A549 (cell line): Measurements from ENCODE around the gene DMC1. TPM values are rescaled to one million over a fixed set of nuclear protein-coding genes. Genes with fewer than 3 reads are reported as not detected.
"Not testable (repeated sequence)": the region's sequence is repeated elsewhere in the genome, so short reads cannot be mapped to it uniquely, and the experiment has no call there.

Experiments
- ATAC-seq, 2 experiments: fragments of 200-7000 bp in 1 of 2; fragments of >200 bp in 1 of 2; cut with Nextera tagmentation in 1 of 2; cut with Tn5 transposase in 1 of 2; 3 replicates each; pipeline versions ENCODE4 v1.8.0 to v1.9.1; 2018 to 2020; ENCODE audit warnings: mild to moderate bottlenecking in 1 of 2, moderate library complexity in 1 of 2
- CTCF ChIA-PET: fragments of 300-600 bp; sonication (Branson Sonifier 250); formaldehyde crosslinking; extraction: SDS; loops from one replicate; lab custom pipeline; 2021; ENCODE audit warnings: antibody characterized with exemption, inconsistent platforms; lab: Yijun Ruan, JAX
- POLR2A ChIA-PET: fragments of 350-600 bp; formaldehyde crosslinking; extraction: SDS; loops from one replicate; lab custom pipeline; 2021; ENCODE audit warnings: antibody characterized with exemption, inconsistent platforms; lab: Yijun Ruan, JAX
- DNase-seq, 2 experiments: peaks; one replicate each; pipeline versions ENCODE4 v3.0.0 to v3.0.0-alpha.2; 2011 to 2016; ENCODE audit warnings: low read depth in 1 of 2, low spot score in 1 of 2
- FAIRE-seq: peaks from 2 replicates; lab custom pipeline; 2011; peaks lifted over from hg19 to GRCh38; lab: Jason Lieb, UNC
- H3K27ac ChIP-seq, 2 experiments: fragments of >200 bp; sonication (Bioruptor Twin); formaldehyde crosslinking; 3 replicates each; pipeline ENCODE4 v1.5.1; 2016 to 2017
- H3K4me1 ChIP-seq: fragments of >200 bp; sonication (Bioruptor Twin); formaldehyde crosslinking; 3 replicates; pipeline ENCODE4 v1.6.1; 2016
- H3K4me2 ChIP-seq: fragments of >200 bp; sonication (Bioruptor Twin); formaldehyde crosslinking; 3 replicates; pipeline ENCODE4 v1.6.1; 2016
- H3K4me3 ChIP-seq: fragments of >200 bp; sonication (Bioruptor Twin); formaldehyde crosslinking; 3 replicates; pipeline ENCODE4 v1.5.1; 2016
- H3K9me3 ChIP-seq: fragments of >200 bp; sonication (Bioruptor Twin); formaldehyde crosslinking; 3 replicates; pipeline ENCODE4 v1.6.1; 2016
- BCL3 ChIP-seq: fragments of >200 bp; sonication (Bioruptor Twin); formaldehyde crosslinking; IDR thresholded peaks from 3 replicates; pipeline ENCODE4 v1.6.1; 2016
- BHLHE40 ChIP-seq: IDR thresholded peaks from 2 replicates; pipeline ENCODE4 v1.6.1; 2012; ENCODE audit warnings: low read depth, low read length, inconsistent platforms
- CEBPB ChIP-seq, 2 experiments: fragments of >200 bp in 1 of 2; sonication (Bioruptor Twin) in 1 of 2; formaldehyde crosslinking in 1 of 2; IDR thresholded peaks; 2 replicates each; pipeline ENCODE4 v1.6.1; 2012 to 2016
- EHMT2 ChIP-seq: fragments of 200-600 bp; sonication (generic); IDR thresholded peaks from 2 replicates; pipeline ENCODE4 v1.6.1; 2016; ENCODE audit warnings: antibody characterized with exemption, low read depth, mild to moderate bottlenecking, moderate library complexity
- HDAC2 ChIP-seq: fragments of 200-600 bp; sonication (generic); IDR thresholded peaks from 2 replicates; pipeline ENCODE4 v1.6.1; 2016
- HMGXB4 ChIP-seq: fragments of 250-450 bp; sonication (Bioruptor Pico); IDR thresholded peaks from 2 replicates; pipeline ENCODE4 v1.5.0; 2021; ENCODE audit warnings: mild to moderate bottlenecking, moderate library complexity, borderline replicate concordance
- HOXB5 ChIP-seq: fragments of 250-450 bp; sonication (Bioruptor Pico); IDR thresholded peaks from 2 replicates; pipeline ENCODE4 v1.5.0; 2020; ENCODE audit warnings: mild to moderate bottlenecking, moderate library complexity
- JUN ChIP-seq, 2 experiments: fragments of >200 bp; sonication (Bioruptor Twin); formaldehyde crosslinking; IDR thresholded peaks; 2 replicates in 1 of 2; 3 replicates in 1 of 2; pipeline ENCODE4 v1.6.1; 2016 to 2017
- MAFK ChIP-seq: fragments of 450-650 bp; IDR thresholded peaks from 2 replicates; pipeline ENCODE4 v1.6.1; 2014; ENCODE audit not compliant: partially characterized antibody
- MAZ ChIP-seq: fragments of 150-350 bp; IDR thresholded peaks from 2 replicates; pipeline ENCODE4 v1.6.1; 2014; ENCODE audit warnings: antibody characterized with exemption, low read depth, low read length, borderline replicate concordance
- POLR2AphosphoS2 ChIP-seq: conservative IDR thresholded peaks from 2 replicates; pipeline ENCODE4 v1.6.1; 2012; ENCODE audit warnings: low read length, improper control_type of control experiment, inconsistent platforms
- RAD21 ChIP-seq, 2 experiments: fragments of >200 bp in 1 of 2; sonication (Bioruptor Twin) in 1 of 2; formaldehyde crosslinking in 1 of 2; IDR thresholded peaks in 1 of 2; conservative IDR thresholded peaks in 1 of 2; 2 replicates in 1 of 2; 3 replicates in 1 of 2; pipeline ENCODE4 v1.6.1; 2012 to 2018; ENCODE audit warnings: inconsistent platforms in 1 of 2
- RCOR1 ChIP-seq: fragments of 150-350 bp; IDR thresholded peaks from 2 replicates; pipeline ENCODE4 v1.6.1; 2014; ENCODE audit warnings: antibody characterized with exemption, low read length, low read depth
- RNF2 ChIP-seq: fragments of 200-600 bp; sonication (generic); IDR thresholded peaks from 2 replicates; pipeline ENCODE4 v1.6.1; 2016; ENCODE audit warnings: low read depth, mild to moderate bottlenecking, antibody characterized with exemption, moderate library complexity, borderline replicate concordance
- TP53 ChIP-seq: fragments of 250-450 bp; sonication (Bioruptor Pico); IDR thresholded peaks from 2 replicates; pipeline ENCODE4 v1.5.0; 2021; ENCODE audit warnings: mild to moderate bottlenecking, moderate library complexity
- USF2 ChIP-seq: fragments of 450-650 bp; IDR thresholded peaks from 2 replicates; pipeline ENCODE4 v1.6.1; 2014; ENCODE audit warnings: antibody characterized with exemption
- ZC3H11A ChIP-seq: fragments of 450-650 bp; IDR thresholded peaks from 2 replicates; pipeline ENCODE4 v1.6.1; 2014; ENCODE audit warnings: antibody characterized with exemption, mild to moderate bottlenecking
- ZNF302 ChIP-seq: fragments of 250-450 bp; sonication (Bioruptor Pico); IDR thresholded peaks from 2 replicates; pipeline ENCODE4 v1.9.0; 2021; ENCODE audit warnings: inconsistent platforms, mild to moderate bottlenecking, moderate library complexity
- WGBS: methylation state at CpG from one replicate; pipeline ENCODE4 v1.1.6; 2017; ENCODE audit errors: missing lambda C conversion rate; 5-methylcytosine and 5-hydroxymethylcytosine counted together
- polyA plus RNA-seq, 4 experiments: library from polyadenylated mRNA; depleted of rRNA in 3 of 4; stranded (reverse); fragments of >200 nt; fragmentation: RNase III in 1 of 4; extraction: RNeasy Plus Mini Kit Qiagen cat#74134 plus additional on column Dnase treatment in 1 of 4; gene quantifications; 2 replicates in 3 of 4; 3 replicates in 1 of 4; pipeline ENCODE4 v1.2.3, GENCODE V29; 2011 to 2017
- TF ChIP-seq, protein P1 (sequence below): fragments of 150-350 bp; IDR thresholded peaks from 2 replicates; pipeline ENCODE4 v1.6.1; 2014; ENCODE audit warnings: low read depth, mild to moderate bottlenecking, low read length
- TF ChIP-seq, protein P2 (sequence below): IDR thresholded peaks from 2 replicates; pipeline ENCODE4 v1.6.1; 2012; ENCODE audit warnings: low read depth, borderline replicate concordance
- TF ChIP-seq, protein P3 (sequence below): fragments of >200 bp; sonication (Bioruptor Twin); formaldehyde crosslinking; IDR thresholded peaks from 3 replicates; pipeline ENCODE4 v1.5.1; 2016
- TF ChIP-seq, protein P4 (sequence below): IDR thresholded peaks from 2 replicates; pipeline ENCODE4 v1.6.1; 2012

Gene DMC1
- polyA plus RNA-seq, 2 of the 4 experiments (the other 2 are of a cell fraction): 5.7 to 6.4 TPM

DNA sequence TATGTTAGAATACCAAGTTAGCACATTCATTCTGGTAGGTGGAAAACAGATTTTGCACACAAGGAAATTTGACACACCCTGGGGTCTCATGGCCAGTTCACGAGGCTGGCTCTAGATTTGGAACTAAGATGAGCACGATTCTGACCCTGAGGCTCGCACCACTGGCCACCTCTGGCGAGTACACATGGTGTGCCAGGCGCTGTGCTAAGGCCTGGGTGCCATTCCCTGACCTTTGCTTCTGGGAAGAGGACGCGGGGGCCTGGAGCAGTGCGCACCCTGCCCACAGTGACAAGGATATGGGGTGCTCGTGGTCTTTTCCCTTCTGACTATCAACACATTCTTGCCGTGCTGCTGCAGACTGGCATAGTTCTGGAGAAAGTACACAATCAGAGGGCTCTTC is 29.5 kb upstream of the DMC1 start (continued):
- TF ChIP-seq, protein P1, sequence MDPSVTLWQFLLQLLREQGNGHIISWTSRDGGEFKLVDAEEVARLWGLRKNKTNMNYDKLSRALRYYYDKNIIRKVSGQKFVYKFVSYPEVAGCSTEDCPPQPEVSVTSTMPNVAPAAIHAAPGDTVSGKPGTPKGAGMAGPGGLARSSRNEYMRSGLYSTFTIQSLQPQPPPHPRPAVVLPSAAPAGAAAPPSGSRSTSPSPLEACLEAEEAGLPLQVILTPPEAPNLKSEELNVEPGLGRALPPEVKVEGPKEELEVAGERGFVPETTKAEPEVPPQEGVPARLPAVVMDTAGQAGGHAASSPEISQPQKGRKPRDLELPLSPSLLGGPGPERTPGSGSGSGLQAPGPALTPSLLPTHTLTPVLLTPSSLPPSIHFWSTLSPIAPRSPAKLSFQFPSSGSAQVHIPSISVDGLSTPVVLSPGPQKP: no peak

DNA sequence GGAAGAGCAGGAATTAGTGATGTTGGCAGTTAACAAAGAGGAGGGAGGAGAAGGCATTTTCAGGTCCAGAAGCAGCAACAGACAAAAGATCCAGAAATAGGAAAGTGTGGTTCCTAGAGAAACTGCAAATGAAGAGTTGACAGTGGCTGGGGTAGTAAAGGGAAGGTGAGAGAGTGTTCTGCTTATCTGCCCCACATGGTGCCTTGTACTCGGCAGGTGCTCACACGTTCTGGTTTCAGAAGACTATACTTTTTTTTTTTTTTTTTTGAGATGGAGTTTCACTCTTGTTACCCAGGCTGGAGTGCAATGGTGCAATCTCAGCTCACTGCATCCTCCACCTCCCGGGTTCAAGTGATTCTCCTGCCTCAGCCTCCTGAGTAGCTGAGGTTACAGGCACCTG is 12.9 kb upstream of the DMC1 start:
- 87% methylated on average over 3 of the region's 3 CpGs for WGBS

GRCh38 chr22:38578505-38578904 is 8.5 kb upstream of the DMC1 start:
- no peak overlapping the region for H3K27ac ChIP-seq
- WGBS: 75% methylated on average over 5 of the region's 5 CpGs
- 0 out of 3 replicates have a peak, but pooled peaks cover 1% of the 10 kb centered on the region for H3K4me1 ChIP-seq
- no peaks in the 10 kb centered on the region for H3K9me3 ChIP-seq
- no peak overlapping the region for H3K4me2 ChIP-seq
- H3K4me3 ChIP-seq: no peak overlapping the region
- DNase-seq (no peak), ATAC-seq (no peak), FAIRE-seq (no peak)
- ChIA-PET CTCF (no interaction called here), POLR2A (no interaction called here)
- TF ChIP-seq ZNF302 (no peak), MAFK (no peak), HMGXB4 (CRISPR knock-in tag) (no peak), BCL3 (no peak), RCOR1 (no peak), HDAC2 (no peak), HOXB5 (CRISPR knock-in tag) (no peak), BHLHE40 (no peak), EHMT2 (no peak), CEBPB (IDR thresholded peaks at IDR 0.05) (no peak), TP53 (CRISPR knock-in tag) (no peak), USF2 (no peak), RNF2 (no peak)
- TF ChIP-seq, protein P2, sequence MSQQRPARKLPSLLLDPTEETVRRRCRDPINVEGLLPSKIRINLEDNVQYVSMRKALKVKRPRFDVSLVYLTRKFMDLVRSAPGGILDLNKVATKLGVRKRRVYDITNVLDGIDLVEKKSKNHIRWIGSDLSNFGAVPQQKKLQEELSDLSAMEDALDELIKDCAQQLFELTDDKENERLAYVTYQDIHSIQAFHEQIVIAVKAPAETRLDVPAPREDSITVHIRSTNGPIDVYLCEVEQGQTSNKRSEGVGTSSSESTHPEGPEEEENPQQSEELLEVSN: no peak

More for the DNA sequence above, 12.9 kb upstream of the DMC1 start:
- POLR2A ChIA-PET, CTCF ChIA-PET, ATAC-seq, FAIRE-seq, H3K4me2 ChIP-seq, H3K27ac ChIP-seq, DNase-seq, H3K4me1 ChIP-seq, H3K9me3 ChIP-seq, H3K4me3 ChIP-seq: not testable (repeated sequence)

DNA sequence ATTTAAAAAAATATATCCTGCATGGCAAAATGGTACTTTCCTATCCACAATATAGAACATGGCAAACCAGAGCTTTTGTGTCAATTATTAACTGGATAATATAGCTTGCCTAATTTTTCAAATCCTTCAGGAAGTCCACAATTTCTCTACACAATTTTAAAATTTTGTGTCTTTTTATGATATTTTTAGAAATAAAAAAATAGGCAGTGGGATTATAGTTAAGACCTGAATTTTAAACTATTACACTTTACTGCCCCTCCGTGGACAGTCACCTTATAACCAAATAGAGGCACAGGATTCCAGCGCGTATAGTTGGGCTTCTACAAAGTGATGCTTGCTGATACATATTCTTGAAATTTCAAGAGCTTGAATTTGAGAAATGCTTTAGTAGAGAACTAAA is 2.1 kb upstream of the DMC1 start:
- peak; percentile 18 to 44 for DNase-seq
- peak; percentile 36 to 55; a peak in 3 of 6 replicates for ATAC-seq
- 4% methylated on average over 3 of the region's 3 CpGs for WGBS
- CTCF ChIA-PET: interaction anchor here (0.8 to 4.8 kb wide), 20 partner anchors 10 to 519 kb away, joined by 3 to 43 read pairs (median 4); no protein-coding TSS in a partner anchor
- Histone ChIP-seq H3K27ac (no peak overlapping the region), H3K4me1 (peaks cover 7% of the 10 kb centered on the region; the same call in 2 of the 3 replicates), H3K9me3 (no peaks in the 10 kb centered on the region), H3K4me2 (no peak overlapping the region), H3K4me3 (no peak overlapping the region)
- POLR2A ChIA-PET: no interaction called here
- no peak for FAIRE-seq
- TF ChIP-seq JUN (IDR thresholded peaks at IDR 0.05) (no peak), MAFK (no peak), POLR2AphosphoS2 (no peak), RAD21 (conservative IDR thresholded peaks at IDR 0.05 in 1 of 2, IDR thresholded peaks at IDR 0.05 in 1 of 2) (peak; percentile 59 to 73), ZC3H11A (no peak), MAZ (no peak)
- TF ChIP-seq, protein P3, sequence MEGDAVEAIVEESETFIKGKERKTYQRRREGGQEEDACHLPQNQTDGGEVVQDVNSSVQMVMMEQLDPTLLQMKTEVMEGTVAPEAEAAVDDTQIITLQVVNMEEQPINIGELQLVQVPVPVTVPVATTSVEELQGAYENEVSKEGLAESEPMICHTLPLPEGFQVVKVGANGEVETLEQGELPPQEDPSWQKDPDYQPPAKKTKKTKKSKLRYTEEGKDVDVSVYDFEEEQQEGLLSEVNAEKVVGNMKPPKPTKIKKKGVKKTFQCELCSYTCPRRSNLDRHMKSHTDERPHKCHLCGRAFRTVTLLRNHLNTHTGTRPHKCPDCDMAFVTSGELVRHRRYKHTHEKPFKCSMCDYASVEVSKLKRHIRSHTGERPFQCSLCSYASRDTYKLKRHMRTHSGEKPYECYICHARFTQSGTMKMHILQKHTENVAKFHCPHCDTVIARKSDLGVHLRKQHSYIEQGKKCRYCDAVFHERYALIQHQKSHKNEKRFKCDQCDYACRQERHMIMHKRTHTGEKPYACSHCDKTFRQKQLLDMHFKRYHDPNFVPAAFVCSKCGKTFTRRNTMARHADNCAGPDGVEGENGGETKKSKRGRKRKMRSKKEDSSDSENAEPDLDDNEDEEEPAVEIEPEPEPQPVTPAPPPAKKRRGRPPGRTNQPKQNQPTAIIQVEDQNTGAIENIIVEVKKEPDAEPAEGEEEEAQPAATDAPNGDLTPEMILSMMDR: peak; percentile 64
- TF ChIP-seq, protein P4, sequence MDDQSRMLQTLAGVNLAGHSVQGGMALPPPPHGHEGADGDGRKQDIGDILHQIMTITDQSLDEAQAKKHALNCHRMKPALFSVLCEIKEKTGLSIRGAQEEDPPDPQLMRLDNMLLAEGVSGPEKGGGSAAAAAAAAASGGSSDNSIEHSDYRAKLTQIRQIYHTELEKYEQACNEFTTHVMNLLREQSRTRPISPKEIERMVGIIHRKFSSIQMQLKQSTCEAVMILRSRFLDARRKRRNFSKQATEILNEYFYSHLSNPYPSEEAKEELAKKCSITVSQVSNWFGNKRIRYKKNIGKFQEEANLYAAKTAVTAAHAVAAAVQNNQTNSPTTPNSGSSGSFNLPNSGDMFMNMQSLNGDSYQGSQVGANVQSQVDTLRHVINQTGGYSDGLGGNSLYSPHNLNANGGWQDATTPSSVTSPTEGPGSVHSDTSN: no peak
- TF ChIP-seq, protein P2: no peak
